SK-N-SH treated with all-trans-retinoic acid at 6 μM for 48 hours (cell line): ENCODE results near the gene HASPIN.

ENCODE experiments used
- ARNTL ChIP-seq: fragments of 450-650 bp; formaldehyde crosslinking; IDR thresholded peaks from 2 replicates; pipeline ENCODE4 v1.5.0; 2020; ENCODE audit warnings: low read depth, mild to moderate bottlenecking, moderate library complexity, borderline replicate concordance
- CREB5 ChIP-seq: fragments of 250-450 bp; sonication (Bioruptor Pico); IDR thresholded peaks from 2 replicates; pipeline ENCODE4 v1.5.1; 2020; ENCODE audit warnings: low read depth, mild to moderate bottlenecking, moderate library complexity
- PATZ1 ChIP-seq: fragments of 250-450 bp; sonication (Bioruptor Pico); IDR thresholded peaks from 2 replicates; pipeline ENCODE4 v1.8.0; 2020; ENCODE audit warnings: mild to moderate bottlenecking, moderate library complexity, borderline replicate concordance
- RARB ChIP-seq: fragments of 250-450 bp; sonication (Bioruptor Pico); IDR thresholded peaks from 2 replicates; pipeline ENCODE4 v1.8.0; 2021; ENCODE audit warnings: mild to moderate bottlenecking, moderate library complexity
- SNAI2 ChIP-seq: fragments of 250-450 bp; sonication (Bioruptor Pico); IDR thresholded peaks from 2 replicates; pipeline ENCODE4 v1.5.0; 2020; ENCODE audit warnings: mild to moderate bottlenecking, moderate library complexity
- ZNF8 ChIP-seq: fragments of 450-650 bp; formaldehyde crosslinking; IDR thresholded peaks from 2 replicates; pipeline ENCODE4 v1.5.0; 2020; ENCODE audit warnings: mild to moderate bottlenecking, moderate library complexity

- TF ChIP-seq RARB (CRISPR knock-in tag): no peak
- TF ChIP-seq ZNF8: no peak
- no peak for TF ChIP-seq CREB5 (CRISPR knock-in tag)
- no peak for TF ChIP-seq ARNTL (CRISPR knock-in tag)
- TF ChIP-seq SNAI2 (CRISPR knock-in tag): no peak
- no peak for TF ChIP-seq PATZ1 (CRISPR knock-in tag)
Observed at GRCh38 chr17:3773966-3774365, 50.3 kb downstream of the HASPIN start.
